Panc1 (cell line): ENCODE data around the gene KAT6B. TPM values are rescaled to one million over a fixed set of nuclear protein-coding genes. Genes with fewer than 3 reads are reported as not detected.

ENCODE experiments used
- ATAC-seq: fragments of 200-7000 bp; cut with Tn5 transposase; 2 replicates; pipeline ENCODE4 v1.9.1; 2020; ENCODE audit warnings: mild to moderate bottlenecking, moderate library complexity
- BruUV-seq: library from RNA; stranded (reverse); fragments of 400-500 nt; replicated peaks from 2 replicates; lab custom pipeline; 2021; lab: Mats Ljungman, UMichigan
- CTCF ChIA-PET: fragments of 300-600 bp; sonication (Branson Sonifier 250); formaldehyde crosslinking; loops from one replicate; lab custom pipeline; 2022; ENCODE audit warnings: antibody characterized with exemption; lab: Charles Lee
- POLR2A ChIA-PET: fragments of 300-600 bp; sonication (Branson Sonifier 250); formaldehyde crosslinking; loops from one replicate; lab custom pipeline; 2022; ENCODE audit warnings: antibody characterized with exemption; lab: Charles Lee
- DNase-seq: peaks from one replicate; pipeline ENCODE4 v3.0.0-alpha.2; 2010; ENCODE audit warnings: low read depth, low spot score
- H3K27ac ChIP-seq: 2 replicates; pipeline ENCODE4 v1.5.1; 2011; ENCODE audit warnings: mild to moderate bottlenecking, low read length, inconsistent platforms
- H3K27me3 ChIP-seq: fragments of 200-500 bp; sonication (Bioruptor generic); 2 replicates; pipeline ENCODE4 v1.6.0; 2014; ENCODE audit warnings: low read length, inconsistent platforms; ENCODE audit not compliant: control insufficient read depth, insufficient read depth
- H3K36me3 ChIP-seq: fragments of 200-500 bp; sonication (Bioruptor generic); 2 replicates; pipeline ENCODE4 v1.5.1; 2014; ENCODE audit warnings: inconsistent platforms, mild to moderate bottlenecking, low read length, moderate library complexity; ENCODE audit not compliant: control insufficient read depth, insufficient read depth
- H3K4me1 ChIP-seq: 2 replicates; pipeline ENCODE4 v1.5.1; 2011; ENCODE audit warnings: inconsistent platforms, mild to moderate bottlenecking, low read length, moderate library complexity; ENCODE audit not compliant: control insufficient read depth, insufficient read depth
- H3K4me3 ChIP-seq, 2 experiments: 2 replicates each; pipeline ENCODE4 v1.5.1; 2011 to 2012; ENCODE audit warnings: low read depth in 2 of 2, low read length in 2 of 2, mild to moderate bottlenecking in 2 of 2, inconsistent platforms in 1 of 2, moderate library complexity in 1 of 2
- H3K9me3 ChIP-seq: fragments of 200-500 bp; sonication (Bioruptor generic); 2 replicates; pipeline ENCODE4 v1.5.1; 2014; ENCODE audit warnings: low read depth, mild to moderate bottlenecking, inconsistent platforms, low read length, moderate library complexity; ENCODE audit not compliant: control insufficient read depth, insufficient read depth
- POLR2AphosphoS5 ChIP-seq: IDR thresholded peaks from 2 replicates; pipeline ENCODE4 v1.6.1; 2012; ENCODE audit warnings: mild to moderate bottlenecking, low read depth, low read length, moderate library complexity
- SIN3A ChIP-seq: IDR thresholded peaks from 2 replicates; pipeline ENCODE4 v1.6.1; 2012; ENCODE audit warnings: low read depth, mild to moderate bottlenecking, low read length, moderate library complexity, borderline replicate concordance; ENCODE audit not compliant: insufficient read depth
- TCF7L2 ChIP-seq: IDR thresholded peaks from 2 replicates; pipeline ENCODE4 v1.6.1; 2011; ENCODE audit warnings: mild to moderate bottlenecking, low read depth, low read length, inconsistent platforms
- in situ Hi-C: cut with HindIII; loops from 2 replicates; pipeline ENCODE4 v1.10.0; 2016; ENCODE audit warnings: low sequenced_read_pairs, low pct_unique_long_range_greater_than_20kb
- intact Hi-C: fragments of 100-400 bp; cut with micrococcal nuclease; formaldehyde crosslinking; loops from one replicate; pipeline ENCODE4 v1.10.0; 2022; ENCODE audit not compliant: unreplicated experiment
- total RNA-seq: library from RNA; stranded (reverse); gene quantifications from one replicate; pipeline ENCODE4 v1.2.1, GENCODE V29; 2021; ENCODE audit not compliant: unreplicated experiment
- TF ChIP-seq, protein P1 (sequence below): fragments of 450-650 bp; IDR thresholded peaks from 2 replicates; pipeline ENCODE4 v1.5.1; 2017; ENCODE audit warnings: mild to moderate bottlenecking
- TF ChIP-seq, protein P2 (sequence below), 2 experiments: IDR thresholded peaks; 2 replicates each; pipeline ENCODE4 v1.6.1; 2011 to 2012; ENCODE audit warnings: low read depth in 2 of 2, control low read depth in 1 of 2, low read length in 1 of 2, mild to moderate bottlenecking in 1 of 2, moderate library complexity in 1 of 2; ENCODE audit not compliant: insufficient read depth in 1 of 2

The KAT6B gene
- total RNA-seq, 1 experiment from 2014 or later: 31.1 TPM

DNA sequence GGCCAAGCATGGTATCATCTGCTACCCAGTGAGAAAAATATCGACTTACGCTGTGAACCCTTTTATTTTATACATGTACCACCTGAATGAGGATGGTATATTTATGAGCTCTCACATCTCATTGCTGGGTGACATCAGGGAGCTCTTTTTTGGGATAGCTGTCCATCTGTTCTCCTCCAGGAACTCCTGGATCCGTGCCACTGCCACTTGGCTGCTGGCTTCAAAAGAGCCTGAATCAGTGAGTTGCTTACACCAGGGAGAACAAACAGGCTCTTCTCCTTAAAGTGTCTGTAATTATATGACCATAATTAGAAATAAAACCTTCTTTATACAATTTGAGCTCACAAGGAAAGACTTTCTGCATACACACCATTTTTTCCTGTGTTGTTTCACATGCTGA, 106.2 kb downstream of the KAT6B start:
- H3K9me3 ChIP-seq: no peaks in the 10 kb centered on the region
- in situ Hi-C loops: no loop called here

DNA sequence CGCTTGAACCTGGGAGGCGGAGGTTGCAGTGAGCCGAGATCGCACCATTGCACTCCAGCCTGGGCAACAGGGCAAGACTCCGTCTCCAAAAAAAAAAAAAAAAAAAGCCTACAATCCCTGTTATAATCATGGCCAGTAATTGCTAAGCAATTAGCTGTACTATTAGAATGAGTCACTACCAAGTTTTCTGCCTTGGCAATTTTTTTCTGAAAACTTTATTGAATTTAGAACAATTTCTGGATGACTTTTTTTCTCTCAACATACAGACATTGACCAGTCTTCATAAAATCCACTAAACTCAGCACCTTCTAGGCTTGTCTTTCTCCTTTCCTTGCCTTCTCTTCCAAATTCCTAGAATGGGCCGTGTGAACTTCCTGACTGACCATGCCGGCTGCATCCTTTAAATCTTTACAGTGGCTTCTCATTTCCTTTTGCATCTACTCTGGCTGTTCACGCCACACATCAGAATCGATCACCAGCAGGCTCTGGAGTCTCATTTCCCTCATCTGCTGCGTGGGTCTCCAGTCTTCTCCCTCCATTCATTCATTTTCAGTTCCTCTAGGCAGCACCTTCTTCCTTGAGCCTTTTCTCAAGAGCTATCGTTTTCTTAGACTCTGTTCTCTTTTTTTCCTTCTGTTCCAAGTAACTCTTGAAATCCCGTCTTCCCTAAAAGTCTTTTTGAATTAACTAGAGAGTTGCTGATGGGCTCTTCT, 107.9 kb downstream of the KAT6B start:
- Histone ChIP-seq H3K4me3 (no peak overlapping the region), H3K36me3 (no peaks in the 10 kb centered on the region), H3K4me1 (no peaks in the 10 kb centered on the region; the same call in 1 of the 2 replicates), H3K9me3 (no peaks in the 10 kb centered on the region), H3K27me3 (no peaks in the 10 kb centered on the region), H3K27ac (no peak overlapping the region)
- no TSS peak for BruUV-seq
- CTCF ChIA-PET: interaction anchor here (0.5 kb wide), 1 partner anchor 1170 kb away, joined by 5 read pairs; no protein-coding TSS in a partner anchor
- no peak for TF ChIP-seq POLR2AphosphoS5
- no peak for TF ChIP-seq SIN3A
- TF ChIP-seq, protein P1, sequence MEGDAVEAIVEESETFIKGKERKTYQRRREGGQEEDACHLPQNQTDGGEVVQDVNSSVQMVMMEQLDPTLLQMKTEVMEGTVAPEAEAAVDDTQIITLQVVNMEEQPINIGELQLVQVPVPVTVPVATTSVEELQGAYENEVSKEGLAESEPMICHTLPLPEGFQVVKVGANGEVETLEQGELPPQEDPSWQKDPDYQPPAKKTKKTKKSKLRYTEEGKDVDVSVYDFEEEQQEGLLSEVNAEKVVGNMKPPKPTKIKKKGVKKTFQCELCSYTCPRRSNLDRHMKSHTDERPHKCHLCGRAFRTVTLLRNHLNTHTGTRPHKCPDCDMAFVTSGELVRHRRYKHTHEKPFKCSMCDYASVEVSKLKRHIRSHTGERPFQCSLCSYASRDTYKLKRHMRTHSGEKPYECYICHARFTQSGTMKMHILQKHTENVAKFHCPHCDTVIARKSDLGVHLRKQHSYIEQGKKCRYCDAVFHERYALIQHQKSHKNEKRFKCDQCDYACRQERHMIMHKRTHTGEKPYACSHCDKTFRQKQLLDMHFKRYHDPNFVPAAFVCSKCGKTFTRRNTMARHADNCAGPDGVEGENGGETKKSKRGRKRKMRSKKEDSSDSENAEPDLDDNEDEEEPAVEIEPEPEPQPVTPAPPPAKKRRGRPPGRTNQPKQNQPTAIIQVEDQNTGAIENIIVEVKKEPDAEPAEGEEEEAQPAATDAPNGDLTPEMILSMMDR: no peak
- no peak for TF ChIP-seq TCF7L2
- TF ChIP-seq, protein P2, sequence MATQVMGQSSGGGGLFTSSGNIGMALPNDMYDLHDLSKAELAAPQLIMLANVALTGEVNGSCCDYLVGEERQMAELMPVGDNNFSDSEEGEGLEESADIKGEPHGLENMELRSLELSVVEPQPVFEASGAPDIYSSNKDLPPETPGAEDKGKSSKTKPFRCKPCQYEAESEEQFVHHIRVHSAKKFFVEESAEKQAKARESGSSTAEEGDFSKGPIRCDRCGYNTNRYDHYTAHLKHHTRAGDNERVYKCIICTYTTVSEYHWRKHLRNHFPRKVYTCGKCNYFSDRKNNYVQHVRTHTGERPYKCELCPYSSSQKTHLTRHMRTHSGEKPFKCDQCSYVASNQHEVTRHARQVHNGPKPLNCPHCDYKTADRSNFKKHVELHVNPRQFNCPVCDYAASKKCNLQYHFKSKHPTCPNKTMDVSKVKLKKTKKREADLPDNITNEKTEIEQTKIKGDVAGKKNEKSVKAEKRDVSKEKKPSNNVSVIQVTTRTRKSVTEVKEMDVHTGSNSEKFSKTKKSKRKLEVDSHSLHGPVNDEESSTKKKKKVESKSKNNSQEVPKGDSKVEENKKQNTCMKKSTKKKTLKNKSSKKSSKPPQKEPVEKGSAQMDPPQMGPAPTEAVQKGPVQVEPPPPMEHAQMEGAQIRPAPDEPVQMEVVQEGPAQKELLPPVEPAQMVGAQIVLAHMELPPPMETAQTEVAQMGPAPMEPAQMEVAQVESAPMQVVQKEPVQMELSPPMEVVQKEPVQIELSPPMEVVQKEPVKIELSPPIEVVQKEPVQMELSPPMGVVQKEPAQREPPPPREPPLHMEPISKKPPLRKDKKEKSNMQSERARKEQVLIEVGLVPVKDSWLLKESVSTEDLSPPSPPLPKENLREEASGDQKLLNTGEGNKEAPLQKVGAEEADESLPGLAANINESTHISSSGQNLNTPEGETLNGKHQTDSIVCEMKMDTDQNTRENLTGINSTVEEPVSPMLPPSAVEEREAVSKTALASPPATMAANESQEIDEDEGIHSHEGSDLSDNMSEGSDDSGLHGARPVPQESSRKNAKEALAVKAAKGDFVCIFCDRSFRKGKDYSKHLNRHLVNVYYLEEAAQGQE (IDR thresholded peaks at IDR 0.05; ENCODE audit: insufficient read depth in 1 of 2, low read depth in 2 of 2, low read length in 1 of 2): no peak
- ATAC-seq: no peak
- intact Hi-C loops (no loop called here), in situ Hi-C loops (no loop called here)
- DNase-seq: no peak
- POLR2A ChIA-PET: interaction anchor here (0.6 to 0.7 kb wide), 3 partner anchors 50 to 163 kb away, joined by 3 to 6 read pairs (median 4); no protein-coding TSS in a partner anchor

More for the DNA sequence above, 106.2 kb downstream of the KAT6B start:
- ATAC-seq (no peak), DNase-seq (no peak)
- CTCF ChIA-PET: interaction anchor here (0.8 kb wide), 1 partner anchor 22 kb away, joined by 4 read pairs; no protein-coding TSS in a partner anchor
- BruUV-seq: no TSS peak
- intact Hi-C loops: no loop called here
- Histone ChIP-seq H3K27ac (no peak overlapping the region), H3K27me3 (no peaks in the 10 kb centered on the region), H3K4me1 (peaks cover 2% of the 10 kb centered on the region; the same call in 1 of the 2 replicates), H3K36me3 (no peaks in the 10 kb centered on the region), H3K4me3 (no peak overlapping the region)
- POLR2A ChIA-PET: no interaction called here
- TF ChIP-seq SIN3A: no peak
- TF ChIP-seq, protein P2 (IDR thresholded peaks at IDR 0.05; ENCODE audit: insufficient read depth in 1 of 2, low read depth in 2 of 2, low read length in 1 of 2): no peak
- TF ChIP-seq, protein P1: no peak
- TF ChIP-seq POLR2AphosphoS5: no peak
- TF ChIP-seq TCF7L2: no peak
